DND-41 (cell line): ENCODE results near the gene SPEG.

Experiments
- ATAC-seq: fragments of 200-7000 bp; cut with Tn5 transposase; 3 replicates; pipeline ENCODE4 v1.9.1; 2021; ENCODE audit warnings: low read depth; ENCODE audit not compliant: insufficient read depth
- DNase-seq: peaks from one replicate; pipeline ENCODE4 v3.0.0-alpha.2; 2020
- H2AFZ ChIP-seq: 2 replicates; pipeline ENCODE4 v1.6.0; 2012; ENCODE audit warnings: low read depth, low read length
- H3K27ac ChIP-seq: 2 replicates; pipeline ENCODE4 v1.5.1; 2012; ENCODE audit warnings: low read length, inconsistent platforms
- H3K27me3 ChIP-seq: fragments of 200-600 bp; sonication (generic); 2 replicates; pipeline ENCODE4 v1.6.0; 2012; ENCODE audit warnings: low read length, mild to moderate bottlenecking, inconsistent platforms; ENCODE audit not compliant: insufficient read depth, poor library complexity
- H3K36me3 ChIP-seq: 2 replicates; pipeline ENCODE4 v1.5.1; 2012; ENCODE audit warnings: low read length, inconsistent platforms; ENCODE audit not compliant: insufficient read depth
- H3K4me1 ChIP-seq: 2 replicates; pipeline ENCODE4 v1.5.1; 2012; ENCODE audit warnings: mild to moderate bottlenecking, low read length; ENCODE audit not compliant: insufficient read depth
- H3K4me2 ChIP-seq: 2 replicates; pipeline ENCODE4 v1.6.0; 2012; ENCODE audit warnings: mild to moderate bottlenecking, moderate library complexity, low read length, inconsistent platforms; ENCODE audit not compliant: insufficient read depth
- H3K4me3 ChIP-seq, 2 experiments: fragments of 200-600 bp in 1 of 2; shearing (Covaris generic) in 1 of 2; 2 replicates each; pipeline ENCODE4 v1.5.1; 2012 to 2016; ENCODE audit warnings: inconsistent platforms in 2 of 2, low read length in 2 of 2, mild to moderate bottlenecking in 2 of 2, low read depth in 1 of 2, moderate library complexity in 1 of 2
- H3K79me2 ChIP-seq: 2 replicates; pipeline ENCODE4 v1.6.0; 2012; ENCODE audit warnings: low read length, inconsistent platforms; ENCODE audit not compliant: insufficient read depth
- H3K9ac ChIP-seq: 2 replicates; pipeline ENCODE4 v1.6.0; 2012; ENCODE audit warnings: low read depth, mild to moderate bottlenecking, inconsistent platforms, low read length, moderate library complexity
- H3K9me3 ChIP-seq: 2 replicates; pipeline ENCODE4 v1.5.1; 2012; ENCODE audit warnings: low read length, moderate library complexity, mild to moderate bottlenecking, inconsistent platforms; ENCODE audit not compliant: insufficient read depth, severe bottlenecking
- H4K20me1 ChIP-seq: 2 replicates; pipeline ENCODE4 v1.6.0; 2012; ENCODE audit warnings: low read length; ENCODE audit not compliant: insufficient read depth
- CTCF ChIP-seq: IDR thresholded peaks from 2 replicates; pipeline ENCODE4 v1.5.1; 2012; ENCODE audit warnings: borderline replicate concordance, low read length, moderate library complexity, mild to moderate bottlenecking; ENCODE audit not compliant: poor library complexity, severe bottlenecking; ENCODE audit errors: extremely low read depth
- EZH2 ChIP-seq: IDR thresholded peaks from 3 replicates; pipeline ENCODE4 v1.6.1; 2012; ENCODE audit warnings: borderline replicate concordance, low read depth, mild to moderate bottlenecking, moderate library complexity, low read length, inconsistent platforms; ENCODE audit not compliant: severe bottlenecking

SPEG gene

GRCh38 chr2:219386532-219387280 lies 47.9 kb upstream of the SPEG start:
- TF ChIP-seq CTCF, result no peak
- no peak for TF ChIP-seq EZH2
- Histone ChIP-seq H3K4me1 (peaks cover 22% of the 10 kb centered on the region), H2AFZ (peak overlapping the region; percentile 77), H3K4me3 (peak overlapping the region; percentile 70 to 82; a peak in 3 of 4 replicates), H3K27ac (peak overlapping the region; percentile 87), H3K79me2 (peaks cover 16% of the 10 kb centered on the region), H3K9me3 (no peaks in the 10 kb centered on the region), H3K9ac (peak overlapping the region; percentile 75), H4K20me1 (peaks cover 25% of the 10 kb centered on the region; the same call in 1 of the 2 replicates), H3K36me3 (peaks cover 48% of the 10 kb centered on the region), H3K27me3 (no peaks in the 10 kb centered on the region), H3K4me2 (peak overlapping the region; percentile 98)
- no peak for DNase-seq
- ATAC-seq, result no peak

GRCh38 chr2:219387306-219388120 lies 47.1 kb upstream of the SPEG start, which contains the start of gene DNPEP:
DNPEP (minus strand) TSS chr2:219387912; CDS start chr2:219387794, 118 bp downstream.
- H3K4me1 ChIP-seq, result peaks cover 22% of the 10 kb centered on the region
- peaks cover 40% of the 10 kb centered on the region for H3K36me3 ChIP-seq
- no peaks in the 10 kb centered on the region for H3K9me3 ChIP-seq
- peak; percentile 72 for ATAC-seq
- H3K79me2 ChIP-seq, result peaks cover 16% of the 10 kb centered on the region
- H3K4me2 ChIP-seq, result peak within 1 kb of the TSS; percentile 98
- peak within 1 kb of the TSS; percentile 70 to 82; a peak in 3 of 4 replicates for H3K4me3 ChIP-seq
- peak within 1 kb of the TSS; percentile 87 for H3K27ac ChIP-seq
- peak within 1 kb of the TSS; percentile 75 for H3K9ac ChIP-seq
- TF ChIP-seq CTCF (no peak), EZH2 (no peak)
- peaks cover 21% of the 10 kb centered on the region; the same call in 1 of the 2 replicates for H4K20me1 ChIP-seq
- no peaks in the 10 kb centered on the region for H3K27me3 ChIP-seq
- peak; percentile 85 for DNase-seq
- peak within 1 kb of the TSS; percentile 96 for H2AFZ ChIP-seq

GRCh38 chr2:219388121-219388906 lies 46.3 kb upstream of the SPEG start:
- peak; percentile 77 for ATAC-seq
- Histone ChIP-seq H3K27ac (peak overlapping the region; percentile 64), H3K4me2 (peak overlapping the region; percentile 84), H3K79me2 (peaks cover 16% of the 10 kb centered on the region), H4K20me1 (peaks cover 21% of the 10 kb centered on the region; the same call in 1 of the 2 replicates), H3K9ac (peak overlapping the region; percentile 59), H3K36me3 (peaks cover 33% of the 10 kb centered on the region), H3K27me3 (no peaks in the 10 kb centered on the region), H3K4me3 (peak overlapping the region; percentile 22 to 60; a peak in 3 of 4 replicates), H2AFZ (peak overlapping the region; percentile 96), H3K9me3 (no peaks in the 10 kb centered on the region), H3K4me1 (peaks cover 22% of the 10 kb centered on the region)
- TF ChIP-seq CTCF (peak; percentile 75), EZH2 (no peak)
- peak; percentile 99 for DNase-seq
